ENCODE measurements around the gene GMPR. TPM values are rescaled to one million over a fixed set of nuclear protein-coding genes. Genes with fewer than 3 reads are reported as not detected.

The GMPR gene
- total RNA-seq, 2 experiments from 2014 or later = 0.63 to 0.95 TPM

GRCh38 chr6:16344756-16345155 is 106.4 kb downstream of the GMPR start:
- no peaks in the 10 kb centered on the region for H3K9me3 ChIP-seq (ENCODE audit: control insufficient read depth in 1 of 2, insufficient read depth in 1 of 2, low read length in 2 of 2)
- H3K9me3 Mint-ChIP-seq = no peaks in the 10 kb centered on the region
- no peak overlapping the region for H3K27ac Mint-ChIP-seq
- intact Hi-C loops (cut with DNase I, micrococcal nuclease) = no loop called here
- H3K4me1 Mint-ChIP-seq (ENCODE audit: low read depth) = no peaks in the 10 kb centered on the region
- no peaks in the 10 kb centered on the region for H3K27me3 ChIP-seq (ENCODE audit: control insufficient read depth in 1 of 2, insufficient read depth in 2 of 2, low read length in 2 of 2)
- no peak for DNase-seq
- CTCF ChIA-PET = interaction anchor here (0.9 kb wide), 1 partner anchor 13 kb away, joined by 3 read pairs; no protein-coding TSS in a partner anchor
- POLR2A ChIA-PET = no interaction called here
- peaks cover 4% of the 10 kb centered on the region for H3K36me3 ChIP-seq (ENCODE audit: insufficient read depth, low read length)
- no peak overlapping the region for H3K4me3 Mint-ChIP-seq
- TF ChIP-seq CTCF (IDR thresholded peaks at IDR 0.05) = no peak
- H3K36me3 Mint-ChIP-seq (ENCODE audit: low read depth) = no peaks in the 10 kb centered on the region
- H3K27ac ChIP-seq (ENCODE audit: low read depth in 1 of 2, low read length in 2 of 2) = no peak overlapping the region
- no peaks in the 10 kb centered on the region for H3K27me3 Mint-ChIP-seq
- H3K4me1 ChIP-seq (ENCODE audit: insufficient read depth, low read length) = no peaks in the 10 kb centered on the region
- no peak overlapping the region for H3K4me3 ChIP-seq (ENCODE audit: low read length)
- no peak for ATAC-seq (ENCODE audit: poor library complexity)

Other genes starting within 250 kb of the GMPR start
- gene MYLIP, start 109.5 kb upstream of the GMPR start, total RNA-seq = 100 to 1,000 TPM; 324 TPM

Data from CD4-positive, alpha-beta T cell (primary cell).